H54 (cell line): Measurements from ENCODE around the gene PLEKHG4B.
"Not testable (repeated sequence)": the region's sequence is repeated elsewhere in the genome, so short reads cannot be mapped to it uniquely, and the experiment has no call there.

ENCODE experiments used
- DNase-seq: peaks from one replicate; pipeline ENCODE4 v3.0.0; 2011; ENCODE audit warnings: low spot score, mixed read lengths; ENCODE audit not compliant: insufficient read length
- FAIRE-seq: peaks from 3 replicates; lab custom pipeline; 2011; peaks lifted over from hg19 to GRCh38; lab: Jason Lieb, UNC
- POLR2A ChIP-seq: IDR thresholded peaks from 2 replicates; pipeline ENCODE4 v1.6.1; 2011; ENCODE audit warnings: low read depth, mild to moderate bottlenecking, low read length

The PLEKHG4B gene

DNA sequence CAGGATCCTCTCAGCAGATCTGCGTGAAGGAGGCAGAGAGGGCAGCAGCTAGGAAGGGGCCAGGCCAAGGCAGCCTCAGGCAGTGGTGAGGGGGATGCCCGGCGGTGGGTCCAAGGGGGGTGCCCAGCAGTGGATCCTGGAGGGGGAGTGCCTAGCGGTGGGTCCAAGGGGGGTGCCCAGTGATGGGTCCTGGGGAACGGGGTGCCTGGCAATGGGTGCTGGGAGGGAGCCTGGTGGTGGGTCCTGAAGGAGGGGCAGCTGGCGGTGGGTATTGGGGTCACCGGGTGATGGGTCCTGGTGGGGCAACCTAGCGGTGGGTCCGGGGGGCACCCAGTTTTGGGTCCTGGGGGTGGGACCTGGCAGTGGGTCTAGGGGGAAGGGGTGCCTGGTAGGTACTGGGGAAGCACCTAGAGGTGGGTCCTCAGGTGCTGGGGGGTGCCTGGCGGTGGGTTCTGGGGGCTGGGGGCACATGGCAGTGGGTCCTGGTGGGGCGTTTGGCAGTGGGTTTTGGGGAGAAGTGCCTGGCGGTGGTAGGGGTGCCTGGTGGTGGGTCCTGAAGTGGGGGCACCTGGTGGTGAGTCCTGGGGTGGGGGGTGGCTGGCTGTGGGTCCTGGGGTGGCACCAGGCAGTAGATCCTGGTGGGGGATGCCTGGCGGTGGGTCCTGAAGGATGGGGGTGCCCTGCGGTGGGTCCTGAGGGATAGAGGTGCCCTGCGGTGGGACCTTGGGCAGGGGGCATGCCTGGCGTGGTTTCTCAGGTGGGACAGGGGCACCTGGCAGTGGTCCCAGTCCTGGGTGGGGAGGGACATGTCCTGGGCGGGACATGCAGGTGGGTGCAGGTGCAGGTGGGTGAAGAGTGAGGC is 101.2 kb downstream of the PLEKHG4B start:
- FAIRE-seq = no peak
- DNase-seq = no peak
- no peak for TF ChIP-seq POLR2A

DNA sequence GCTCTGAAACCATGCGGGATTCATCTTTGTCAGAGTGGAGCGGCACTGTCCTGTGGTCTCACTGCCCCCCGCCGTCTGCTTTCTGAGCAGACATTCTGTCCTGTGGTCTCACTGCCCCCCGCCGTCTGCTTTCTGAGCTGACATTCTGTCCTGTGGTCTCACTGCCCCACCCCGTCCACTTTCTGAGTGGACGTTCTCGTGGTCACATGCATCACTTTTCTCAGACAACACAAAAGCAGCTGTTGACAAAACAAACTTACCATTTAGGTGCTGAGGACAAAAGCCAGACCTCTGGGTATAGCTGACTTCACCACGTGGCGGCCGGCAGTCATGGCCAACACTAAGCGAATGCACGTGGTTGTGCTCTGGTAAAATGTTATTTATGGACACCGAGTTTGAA is 102.1 kb downstream of the PLEKHG4B start:
- DNase-seq (no peak), FAIRE-seq (no peak)
- no peak for TF ChIP-seq POLR2A

DNA sequence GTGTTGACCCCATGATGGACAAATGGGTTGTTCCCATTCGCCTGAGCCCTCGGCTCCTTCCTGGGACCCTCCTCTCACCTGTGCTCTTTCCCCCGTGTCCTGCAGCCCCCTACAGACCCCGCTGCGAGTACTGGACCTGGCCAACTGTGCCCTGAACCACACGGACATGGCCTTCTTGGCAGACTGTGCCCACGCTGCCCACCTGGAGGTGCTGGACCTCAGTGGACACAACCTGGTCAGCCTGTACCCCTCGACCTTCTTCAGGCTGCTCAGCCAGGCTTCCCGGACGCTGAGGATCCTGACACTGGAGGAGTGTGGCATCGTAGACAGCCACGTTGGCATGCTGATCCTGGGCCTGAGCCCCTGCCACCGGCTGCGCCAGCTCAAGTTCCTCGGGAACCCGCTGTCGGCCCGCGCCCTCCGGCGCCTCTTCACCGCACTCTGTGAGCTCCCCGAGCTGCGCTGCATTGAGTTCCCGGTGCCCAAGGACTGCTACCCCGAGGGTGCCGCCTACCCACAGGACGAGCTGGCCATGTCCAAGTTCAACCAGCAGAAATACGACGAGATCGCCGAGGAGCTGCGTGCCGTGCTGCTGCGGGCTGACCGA is 102.7 kb downstream of the PLEKHG4B start:
- no peak for FAIRE-seq
- TF ChIP-seq POLR2A = no peak
- DNase-seq = no peak

DNA sequence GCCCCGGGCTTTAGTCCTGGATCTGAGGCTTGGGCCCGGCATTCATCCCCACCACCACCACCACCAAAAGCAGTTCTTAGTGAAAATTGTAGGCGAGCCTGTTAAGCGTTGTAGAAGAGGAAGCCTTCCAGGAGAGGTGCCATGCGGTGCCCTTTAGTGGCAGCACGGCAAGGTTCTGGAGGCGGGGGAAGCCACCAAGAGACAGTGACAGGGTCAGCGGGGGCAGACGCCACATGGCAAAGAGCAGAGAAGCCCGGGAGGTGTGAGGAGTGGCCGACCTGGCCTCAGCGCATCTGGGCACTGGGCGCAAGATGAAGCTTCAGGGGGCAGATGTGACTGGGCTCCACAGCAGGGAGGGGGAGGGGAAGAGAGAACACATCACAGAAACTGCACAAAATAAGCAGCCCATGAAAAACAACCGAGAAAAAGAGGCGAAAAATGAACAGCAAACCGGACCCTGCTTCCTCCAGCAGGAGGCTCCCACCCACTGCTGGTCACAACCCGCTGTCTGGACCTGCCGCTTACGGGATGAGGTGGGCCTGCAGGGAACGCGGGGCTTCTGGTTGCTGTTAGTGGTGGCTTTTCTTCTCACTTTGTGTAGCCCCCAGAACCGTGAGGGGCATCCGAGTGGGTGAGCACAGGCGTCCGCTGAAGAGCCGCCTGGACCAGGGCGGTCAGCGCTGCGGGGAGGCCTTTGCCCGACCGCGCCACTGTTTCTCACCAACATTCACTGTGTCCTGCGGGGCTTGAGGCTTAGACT is 103.6 kb downstream of the PLEKHG4B start:
- FAIRE-seq (no peak), DNase-seq (no peak)
- TF ChIP-seq POLR2A = no peak

DNA sequence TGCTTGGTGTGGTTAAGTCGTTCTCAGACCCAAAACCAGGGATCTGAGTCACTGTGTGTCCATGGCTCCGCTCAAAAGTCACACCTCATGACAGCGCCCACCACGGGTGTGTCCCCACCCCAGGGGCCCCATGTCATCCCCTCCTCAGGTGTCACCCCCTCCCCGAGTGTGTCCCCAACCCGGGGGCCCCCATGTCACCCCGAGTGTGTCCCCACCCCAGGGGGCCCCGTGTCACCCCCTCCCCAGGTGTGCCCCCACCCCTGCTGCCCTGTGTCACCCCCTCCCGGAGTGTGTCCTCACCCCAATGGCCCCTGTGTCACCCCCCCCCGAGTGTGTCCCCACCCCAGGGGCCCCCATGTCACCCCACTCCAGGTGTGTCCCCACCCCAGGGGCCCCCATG is 104.4 kb downstream of the PLEKHG4B start:
- TF ChIP-seq POLR2A = no peak
- no peak for FAIRE-seq
- no peak for DNase-seq

DNA sequence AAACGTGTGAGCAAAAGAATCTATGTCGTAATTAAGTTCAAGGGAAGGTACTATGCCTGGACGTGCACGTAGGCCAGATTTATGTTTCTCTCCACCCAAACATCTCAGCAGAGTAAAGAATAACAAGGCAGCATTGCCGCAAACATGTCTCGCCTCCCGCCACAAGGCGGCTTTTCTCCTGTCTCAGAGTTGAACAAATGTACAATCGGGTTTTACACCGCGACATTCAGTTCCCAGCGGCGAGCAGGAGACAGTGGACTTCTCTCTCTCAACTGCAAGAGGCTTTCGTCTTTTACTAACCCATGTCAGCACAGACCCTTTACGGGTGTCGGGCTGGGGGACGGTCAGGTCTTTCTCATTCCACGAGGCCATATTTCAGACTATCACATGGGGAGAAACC is 105.1 kb downstream of the PLEKHG4B start:
- not testable (repeated sequence) for FAIRE-seq, DNase-seq

DNA sequence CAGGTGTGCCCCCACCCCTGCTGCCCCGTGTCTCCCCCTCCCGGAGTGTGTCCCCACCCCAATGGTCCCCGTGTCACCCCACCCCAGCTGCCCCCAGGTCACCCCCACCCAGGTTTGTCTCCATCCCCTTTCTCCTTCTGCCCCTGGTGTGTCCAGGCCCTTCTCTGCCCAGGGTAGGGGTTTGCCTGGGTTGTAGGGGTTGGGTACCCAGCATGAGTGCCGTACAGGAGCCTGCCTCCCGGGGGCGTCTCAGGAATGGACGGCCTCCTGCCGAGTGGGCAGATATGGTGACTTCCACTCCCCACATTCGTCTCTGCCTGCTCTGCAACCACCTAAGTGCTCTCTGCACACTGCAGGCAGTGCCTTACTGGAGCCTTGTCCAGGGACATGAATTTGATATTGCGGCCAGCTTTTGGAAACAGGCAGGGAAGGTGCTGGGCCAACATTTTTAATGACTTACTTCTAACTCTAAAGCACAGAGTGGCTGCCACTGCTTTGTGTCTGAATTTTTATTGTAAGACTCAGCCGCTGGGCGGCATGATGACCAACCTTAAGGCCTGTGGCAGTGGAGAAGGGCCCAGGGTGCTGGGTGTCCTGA is 106.0 kb downstream of the PLEKHG4B start:
- DNase-seq = no peak
- no peak for FAIRE-seq
- no peak for TF ChIP-seq POLR2A

DNA sequence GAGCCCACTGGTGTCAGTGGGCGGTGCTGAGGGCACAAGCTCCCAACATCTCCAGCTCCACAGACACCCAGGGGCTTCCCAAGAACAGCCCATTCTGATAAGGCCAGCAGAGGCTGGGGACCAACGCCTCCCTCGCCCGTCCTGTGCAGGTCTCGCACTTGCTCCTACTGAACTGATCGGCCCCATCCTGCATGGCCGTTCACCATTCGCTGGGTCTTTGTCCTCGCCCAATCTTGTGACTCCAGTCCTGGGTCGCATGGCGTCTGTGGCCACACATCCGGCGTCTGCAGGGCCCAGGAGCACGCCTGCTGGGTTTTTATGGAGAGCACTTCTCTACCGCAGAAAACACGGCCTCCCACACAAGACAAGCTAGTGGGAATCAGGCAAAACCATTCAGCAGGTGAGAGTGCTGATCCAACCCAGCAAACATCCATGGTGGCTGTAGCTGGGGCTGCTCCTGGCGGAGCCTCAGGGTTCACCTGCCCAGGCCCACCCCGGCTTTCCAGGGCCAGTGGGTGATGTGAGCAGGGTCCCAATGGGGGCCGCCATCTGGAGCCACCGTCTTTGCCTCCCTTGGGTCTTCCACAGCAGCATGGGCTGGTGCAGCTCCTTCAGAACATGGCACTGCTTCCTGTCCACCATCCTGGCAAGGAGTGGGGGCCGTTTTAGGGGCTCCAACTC is 106.7 kb downstream of the PLEKHG4B start:
- FAIRE-seq (no peak), DNase-seq (no peak)
- no peak for TF ChIP-seq POLR2A

DNA sequence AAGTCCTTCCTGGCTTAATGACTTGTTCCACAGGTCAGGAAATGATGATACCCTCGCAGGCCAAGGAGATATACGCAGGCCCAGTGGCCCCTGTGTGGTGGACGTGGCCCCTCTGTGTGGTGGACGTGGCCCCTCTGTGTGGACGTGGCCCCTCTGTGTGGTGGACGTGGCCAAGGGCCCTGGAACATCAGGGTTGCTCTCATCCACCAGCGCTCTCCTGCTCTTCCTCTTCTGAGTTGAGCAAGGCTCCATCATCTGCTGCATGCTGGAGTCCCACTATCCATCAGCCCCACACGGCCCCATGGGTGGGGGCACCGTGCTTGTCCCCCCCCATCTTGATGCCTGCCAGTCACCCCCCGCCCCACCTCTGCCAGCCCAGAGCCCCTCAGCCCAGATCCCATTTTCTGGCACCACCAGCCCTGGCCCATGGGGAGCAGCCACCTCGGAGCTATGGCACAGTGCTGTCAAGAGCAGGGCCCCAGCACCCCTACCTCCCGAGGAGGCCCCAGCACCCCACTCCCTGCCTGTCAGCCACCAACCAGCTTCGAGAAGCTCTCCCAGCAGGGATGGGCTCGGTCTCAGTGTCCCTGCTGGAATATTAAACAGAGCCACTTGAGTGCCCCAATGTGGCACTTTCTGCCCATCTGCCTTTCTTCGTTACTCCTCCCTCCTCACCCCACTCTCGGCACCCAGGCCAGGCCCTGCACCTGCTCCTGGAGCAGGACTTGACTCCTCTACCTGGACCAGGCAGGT is 107.4 kb downstream of the PLEKHG4B start:
- TF ChIP-seq POLR2A = no peak
- DNase-seq (no peak), FAIRE-seq (no peak)

DNA sequence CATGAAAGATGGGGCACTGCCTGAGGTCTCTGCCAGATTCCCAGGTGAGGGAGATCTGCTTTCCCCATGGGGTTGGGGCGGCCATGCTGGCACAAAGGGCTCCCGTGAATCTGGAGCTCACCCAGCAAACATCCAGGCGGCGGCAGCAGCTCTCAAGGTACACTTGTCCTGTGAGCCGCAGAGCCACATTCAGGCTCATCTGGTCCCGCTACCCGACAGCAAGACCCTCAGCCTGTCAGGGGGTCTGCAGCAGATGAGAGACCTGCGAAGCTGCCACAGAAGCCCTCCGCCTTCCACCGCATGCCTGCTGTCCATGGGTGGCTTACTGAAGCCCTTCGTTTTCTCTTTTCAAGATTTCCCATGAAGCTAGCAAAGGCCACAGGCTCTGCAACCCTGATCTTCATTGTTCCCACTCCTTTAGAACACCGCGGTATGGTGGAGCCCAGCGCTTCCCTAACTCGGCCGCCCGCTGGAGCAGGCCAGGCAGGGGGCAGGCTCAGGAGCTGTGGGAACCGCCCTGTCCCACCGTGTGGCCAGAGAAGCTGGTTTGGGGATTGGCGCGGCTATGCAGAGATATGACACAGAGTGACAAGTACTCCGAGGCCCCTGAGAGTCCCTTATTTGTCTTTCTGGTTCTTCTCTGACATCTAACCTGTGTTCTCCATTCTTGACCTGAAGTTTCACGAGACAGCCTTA is 108.1 kb downstream of the PLEKHG4B start:
- no peak for DNase-seq
- TF ChIP-seq POLR2A = no peak
- no peak for FAIRE-seq

DNA sequence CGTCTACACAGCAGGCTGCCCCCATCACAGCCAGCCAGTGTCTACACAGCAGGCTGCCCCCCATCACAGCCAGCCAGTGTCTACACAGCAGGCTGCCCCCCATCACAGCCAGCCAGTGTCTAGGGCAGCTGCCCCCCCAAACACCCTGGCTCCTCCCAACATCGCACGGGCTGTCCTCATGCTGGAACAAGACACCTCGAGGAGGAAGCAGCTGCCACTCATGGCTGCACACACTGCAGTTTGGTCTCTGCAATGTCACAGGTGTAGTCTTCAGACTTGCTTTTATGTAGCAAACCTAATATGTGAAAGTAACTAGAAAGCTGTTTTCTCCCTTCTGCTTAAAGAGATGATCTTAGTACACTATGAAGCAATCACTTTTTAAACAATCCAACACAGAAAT is 109.0 kb downstream of the PLEKHG4B start:
- FAIRE-seq (no peak), DNase-seq (no peak)
- TF ChIP-seq POLR2A = no peak

DNA sequence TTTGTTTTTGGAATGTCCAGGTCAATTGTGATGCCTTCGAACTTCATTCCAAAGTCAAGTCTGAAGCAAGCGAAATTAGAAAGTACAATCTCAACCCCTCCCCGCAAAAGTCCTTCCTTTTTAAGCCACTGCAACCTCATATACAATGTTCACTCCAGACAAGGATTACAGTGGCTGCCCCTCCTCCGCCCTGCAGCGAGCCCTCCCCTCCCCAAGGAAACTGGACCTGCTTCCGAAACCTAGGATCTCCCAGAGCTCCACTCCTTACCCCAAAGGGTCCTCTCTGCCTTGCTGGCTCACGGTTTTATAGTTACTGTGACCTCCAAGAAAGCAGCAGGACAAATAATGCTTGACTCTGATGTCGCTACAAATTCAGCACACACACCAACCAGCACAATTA is 109.7 kb downstream of the PLEKHG4B start:
- no peak for FAIRE-seq
- DNase-seq = no peak
- TF ChIP-seq POLR2A = no peak
